RCC 7860 (cell line): ENCODE results near the gene PBRM1.
"Not testable (repeated sequence)": the region's sequence is repeated elsewhere in the genome, so short reads cannot be mapped to it uniquely, and the experiment has no call there.

ENCODE experiments used
- DNase-seq: peaks from one replicate; pipeline ENCODE4 v3.0.0-alpha.2; 2015; ENCODE audit warnings: low spot score
- FAIRE-seq: peaks from 2 replicates; lab custom pipeline; 2012; peaks lifted over from hg19 to GRCh38; lab: Jason Lieb, UNC

PBRM1 gene

DNA sequence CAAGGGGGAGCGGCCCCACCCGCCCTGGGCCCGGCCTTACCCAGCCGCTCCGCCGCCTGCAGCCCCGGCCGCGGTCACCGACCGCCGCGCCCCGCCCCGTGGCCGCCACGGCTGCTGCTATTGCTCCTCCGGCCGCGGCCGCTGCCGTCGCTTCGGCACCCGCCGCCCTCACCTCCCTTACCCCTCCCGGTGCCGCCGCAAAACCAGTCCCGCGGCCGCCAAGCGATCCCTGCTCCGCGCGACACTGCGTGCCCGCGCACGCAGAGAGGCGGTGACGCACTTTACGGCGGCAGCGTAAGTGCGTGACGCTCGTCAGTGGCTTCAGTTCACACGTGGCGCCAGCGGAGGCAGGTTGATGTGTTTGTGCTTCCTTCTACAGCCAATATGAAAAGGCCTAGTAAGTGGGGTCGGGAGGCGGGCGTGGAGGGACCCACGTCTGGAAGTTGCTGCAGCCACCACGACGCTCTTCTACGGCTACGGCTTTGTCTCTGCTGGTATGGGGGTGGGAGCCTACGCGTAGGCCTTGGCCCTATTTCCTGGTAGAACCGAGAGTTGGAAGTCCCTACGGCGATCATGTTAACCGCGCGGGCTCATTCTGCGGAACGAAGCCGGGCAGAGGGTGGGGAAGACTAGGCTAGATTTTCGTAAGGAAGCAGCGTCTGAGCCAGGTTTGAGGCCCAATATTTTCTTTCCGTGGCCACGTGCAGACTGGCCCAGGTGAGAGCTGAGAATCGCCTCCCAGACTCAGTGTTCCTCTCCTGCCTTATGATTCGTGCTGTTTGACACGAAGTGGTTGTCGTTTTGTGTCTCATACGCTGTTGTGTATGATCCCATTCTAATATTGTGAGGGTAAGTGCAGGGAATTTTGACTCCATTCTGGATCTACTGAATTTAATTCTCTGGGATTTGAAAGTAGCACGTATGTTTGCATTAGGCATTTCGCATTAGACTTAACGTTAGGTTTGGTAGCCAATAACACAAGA lies at the start of gene PBRM1, which contains the start of gene GNL3:
TSS of gene PBRM1 (minus strand) at position 205 of the 983 bp plus-strand sequence.
TSS of gene GNL3 (plus strand) at position 324 of the 983 bp plus-strand sequence. CDS start at position 385, 61 bp downstream.
- no peak for FAIRE-seq

DNA sequence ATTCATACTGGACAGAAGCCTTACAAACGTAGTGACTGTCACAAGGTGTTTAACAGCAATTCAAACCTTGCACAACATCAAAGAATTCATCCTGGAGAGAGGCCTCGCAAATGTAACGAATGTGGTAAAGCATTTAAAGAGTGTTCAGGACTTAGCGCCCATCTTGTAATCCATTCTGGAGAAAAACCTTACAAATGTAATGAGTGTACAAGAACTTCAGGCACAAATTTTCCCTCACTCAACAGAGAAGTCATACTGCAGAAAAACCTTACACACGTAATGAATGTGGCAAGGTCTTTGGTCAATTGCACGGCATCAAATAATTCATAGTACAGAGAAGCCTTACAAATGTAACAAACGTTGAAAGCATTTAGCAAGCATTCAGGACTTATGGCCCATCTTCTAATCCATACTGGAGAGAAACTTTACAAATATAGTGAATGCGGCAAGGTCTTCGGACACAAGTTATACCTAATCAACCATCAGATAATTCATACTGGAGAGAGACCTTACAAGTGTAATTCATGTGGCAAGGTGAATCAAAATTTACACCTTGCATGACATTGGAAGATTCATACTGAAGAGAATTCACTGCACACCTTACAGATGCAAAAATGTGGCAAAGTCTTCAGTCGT lies 47.7 kb upstream of the PBRM1 start:
- DNase-seq (no peak), FAIRE-seq (no peak)

More for the DNA sequence above, at the start of gene PBRM1, which contains the start of gene GNL3:
- peak; percentile 80 for DNase-seq

DNA sequence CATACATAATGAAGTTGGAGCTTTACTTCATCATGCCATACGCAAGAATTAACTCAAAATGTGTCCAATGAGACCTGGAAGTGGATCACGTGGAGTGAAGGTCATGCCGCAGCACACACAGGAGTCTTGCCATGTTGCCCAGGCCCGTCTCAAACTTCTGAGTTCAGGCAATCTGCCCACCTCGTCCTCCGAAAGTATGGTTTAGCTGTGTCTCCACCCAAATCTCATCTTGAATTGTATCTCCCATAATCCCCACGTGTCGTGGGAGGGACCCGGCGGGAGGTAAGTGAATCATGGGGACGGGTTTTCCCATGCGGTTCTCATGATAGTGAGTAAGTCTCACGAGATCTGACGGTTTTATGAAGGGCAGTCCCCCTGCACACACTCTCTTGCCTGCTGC lies 45.9 kb upstream of the PBRM1 start:
- FAIRE-seq, result no peak
- DNase-seq, result no peak

- DNase-seq (no peak), FAIRE-seq (no peak)
Measured at GRCh38 chr3:52730681-52731080, 45.0 kb upstream of the PBRM1 start.

DNA sequence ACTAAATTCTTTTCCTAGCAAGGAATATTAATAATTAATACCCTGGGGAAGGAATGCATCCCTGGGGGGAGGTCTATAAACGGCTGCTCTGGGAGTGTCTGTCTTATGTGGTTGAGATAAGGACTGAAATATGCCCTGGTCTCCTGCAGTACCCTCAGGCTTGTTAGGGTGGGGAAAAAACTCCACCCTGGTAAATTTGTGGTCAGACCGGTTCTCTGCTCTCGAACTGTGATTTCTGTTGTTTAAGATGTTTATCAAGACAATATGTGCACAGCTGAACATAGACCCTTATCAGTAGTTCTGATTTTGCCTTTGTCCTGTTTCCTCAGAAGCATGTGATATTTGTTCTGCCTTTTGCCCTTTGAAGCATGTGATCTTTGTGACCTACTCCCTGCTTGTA lies 43.0 kb upstream of the PBRM1 start:
- FAIRE-seq, DNase-seq: not testable (repeated sequence)

- DNase-seq, result no peak
- no peak for FAIRE-seq
Measured at GRCh38 chr3:52724511-52724910, 38.8 kb upstream of the PBRM1 start.

DNA sequence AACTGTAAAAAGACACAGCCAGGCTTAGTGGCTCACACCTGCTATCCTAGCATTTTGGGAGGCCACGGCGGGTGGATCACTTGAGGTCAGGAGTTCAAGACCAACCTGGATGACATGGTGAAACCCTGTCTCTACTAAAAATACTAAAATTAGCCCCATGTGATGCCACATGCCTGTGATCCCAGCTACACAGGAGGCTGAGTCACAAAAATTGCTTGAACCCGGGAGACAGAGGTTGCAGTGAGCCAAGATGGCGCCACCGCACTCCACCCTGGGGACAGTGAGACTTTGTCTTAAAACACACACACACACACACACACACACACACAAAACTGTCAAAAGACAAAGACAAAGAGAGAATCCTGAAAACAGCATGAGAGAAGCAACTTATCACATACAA lies 38.2 kb upstream of the PBRM1 start:
- DNase-seq (no peak), FAIRE-seq (no peak)

GRCh38 chr3:52722491-52722890 lies 36.8 kb upstream of the PBRM1 start:
- DNase-seq (no peak), FAIRE-seq (no peak)

DNA sequence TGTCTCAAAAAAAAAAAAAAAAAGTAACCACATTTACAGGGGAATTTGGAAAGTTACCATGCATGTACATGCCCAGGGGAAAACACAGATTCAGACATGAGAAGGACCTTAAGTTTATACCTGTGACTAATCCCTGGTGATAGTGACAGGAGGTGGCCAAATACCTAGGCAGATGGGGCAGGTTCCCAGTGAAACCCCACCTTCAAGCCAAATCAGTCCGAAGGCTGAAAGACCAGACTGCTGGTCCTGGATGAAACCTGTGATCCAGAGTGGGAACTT lies 36.0 kb upstream of the PBRM1 start:
- DNase-seq, result no peak
- FAIRE-seq, result no peak

DNA sequence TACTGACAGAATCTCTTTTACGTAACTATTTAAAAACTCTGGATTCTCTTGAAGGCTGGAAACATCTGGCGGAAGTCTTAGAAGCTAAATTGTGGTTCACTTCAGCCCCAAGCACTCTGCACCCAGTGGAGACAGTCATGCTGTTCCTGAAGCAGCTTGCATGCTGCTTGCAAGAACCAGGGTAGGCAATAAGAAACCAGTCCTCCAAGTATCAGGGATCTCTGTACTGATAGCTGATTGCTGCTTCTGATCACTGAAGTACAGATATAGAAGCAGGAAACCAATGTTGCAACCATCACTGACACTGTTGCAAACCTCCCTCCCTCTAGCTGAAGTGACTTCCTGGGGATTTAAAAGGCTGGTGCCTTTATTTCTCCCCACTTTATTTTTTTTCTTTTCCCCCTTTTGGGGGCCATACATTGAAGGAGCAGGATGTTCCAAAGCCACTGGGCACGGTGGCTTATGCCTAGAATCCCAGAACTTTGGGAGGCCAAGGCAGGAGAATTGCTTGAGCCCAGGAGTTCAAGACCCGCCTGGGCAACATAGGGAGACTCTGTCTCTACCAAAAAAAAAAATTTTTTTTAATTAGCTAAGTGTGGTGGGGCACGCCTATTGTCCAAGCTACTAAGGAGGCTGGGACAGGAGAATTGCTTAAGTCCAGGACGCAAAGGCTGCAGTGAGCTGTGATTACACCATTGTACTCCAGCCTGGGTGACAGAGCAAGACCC lies 35.5 kb upstream of the PBRM1 start:
- DNase-seq (no peak), FAIRE-seq (no peak)

DNA sequence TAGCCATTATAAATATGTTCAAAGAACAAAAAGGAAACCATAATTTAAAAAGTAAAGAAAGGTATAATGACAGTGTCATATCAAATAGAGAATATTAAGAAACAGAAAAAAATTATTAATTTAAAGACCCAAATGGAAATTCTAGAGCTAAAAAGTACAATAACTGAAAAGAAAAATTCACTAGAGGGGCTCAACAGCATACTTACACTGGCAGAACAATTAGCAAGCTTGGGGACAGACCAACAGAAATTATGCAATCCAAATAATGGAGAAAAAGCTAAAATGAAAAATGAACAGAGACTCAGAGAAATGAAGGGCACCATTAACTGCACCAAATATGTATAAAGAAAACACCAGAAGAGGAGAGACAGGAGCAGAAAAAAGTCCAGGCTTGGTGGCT lies 33.9 kb upstream of the PBRM1 start:
- no peak for FAIRE-seq
- no peak for DNase-seq

DNA sequence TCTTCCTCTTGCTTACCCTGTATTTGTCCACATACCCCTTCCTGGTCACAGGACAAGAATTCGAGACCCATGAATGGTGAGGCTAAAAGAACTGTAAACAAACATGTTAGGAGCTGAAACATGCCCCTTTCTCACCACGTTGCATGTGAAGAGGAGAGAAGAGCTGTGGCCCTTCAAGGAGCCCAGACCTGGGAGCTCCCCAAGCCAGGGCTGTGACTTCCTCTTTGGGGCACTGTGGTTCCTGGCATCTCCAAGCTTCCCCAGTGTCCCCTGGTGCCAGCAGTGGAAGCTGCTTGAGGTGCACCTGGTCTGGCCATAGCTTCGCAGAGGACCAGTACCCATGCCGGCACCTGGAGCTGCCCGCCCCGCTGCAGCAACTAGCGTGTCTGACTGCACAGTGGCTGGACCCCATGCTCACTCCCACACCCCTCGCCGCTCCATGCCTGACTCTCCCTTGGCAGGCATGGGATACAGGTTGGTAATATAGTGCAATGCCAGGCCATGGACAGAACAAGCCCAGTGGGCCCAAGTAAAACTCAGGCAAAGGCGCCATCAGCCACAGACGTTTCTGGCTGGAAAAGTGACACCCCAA lies 30.1 kb upstream of the PBRM1 start:
- no peak for FAIRE-seq
- no peak for DNase-seq

- DNase-seq (no peak), FAIRE-seq (no peak)
Measured at GRCh38 chr3:52714335-52715302, 28.9 kb upstream of the PBRM1 start.

DNA sequence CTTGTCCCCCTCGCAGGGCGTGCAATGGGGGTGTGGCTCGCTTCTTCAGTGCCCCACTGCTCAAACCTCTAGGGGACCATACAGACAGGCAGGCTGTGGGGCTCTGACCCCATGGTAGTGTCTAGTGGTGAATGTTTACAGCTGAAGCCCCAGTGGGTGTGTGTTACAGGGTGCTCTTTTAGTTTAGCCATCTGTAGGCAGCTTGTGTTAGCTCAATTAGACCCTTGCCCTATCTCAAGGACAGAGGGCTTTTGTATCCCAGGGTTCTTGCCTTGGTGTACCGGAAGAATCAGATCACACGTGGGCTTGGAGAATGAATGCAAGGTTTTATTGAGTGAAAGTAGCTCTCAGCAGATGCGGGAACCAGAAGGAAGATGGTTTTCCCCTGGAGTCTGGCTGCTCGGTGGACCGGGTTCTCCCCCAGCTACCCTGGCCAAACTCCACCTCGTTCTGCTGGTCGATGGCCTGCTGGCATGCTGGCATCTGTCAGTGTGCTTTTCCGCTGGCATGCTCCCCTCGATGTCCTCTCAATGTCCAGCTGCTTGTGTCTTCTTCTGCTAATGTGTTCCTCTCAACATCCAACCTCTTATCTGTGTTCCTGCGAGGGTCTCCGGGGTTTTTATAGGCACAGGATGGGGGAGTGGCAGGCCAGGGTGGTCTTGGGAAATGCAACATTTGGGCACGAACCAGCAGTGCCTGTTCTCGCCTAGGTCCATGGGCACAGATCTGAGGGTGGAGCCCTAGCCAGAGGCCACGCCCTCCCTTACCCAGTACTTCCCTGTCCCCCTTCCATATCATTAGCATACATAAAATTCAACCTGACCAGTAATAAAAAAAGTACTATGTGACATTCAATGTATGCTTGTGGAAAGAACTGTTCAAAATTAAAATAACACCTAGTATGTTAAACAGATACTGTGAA lies 26.8 kb upstream of the PBRM1 start:
- FAIRE-seq, result no peak
- no peak for DNase-seq

- FAIRE-seq (no peak), DNase-seq (no peak)
Measured at GRCh38 chr3:52710512-52710911, 24.8 kb upstream of the PBRM1 start.

- FAIRE-seq (no peak), DNase-seq (no peak)
Measured at GRCh38 chr3:52707585-52707984, 21.9 kb upstream of the PBRM1 start.

GRCh38 chr3:52705688-52706686 lies 20.3 kb upstream of the PBRM1 start, which contains the start of the genes GLT8D1 and SPCS1:
TSS of gene GLT8D1 (minus strand) at chr3:52705791. CDS start at chr3:52700460, 5,331 bp downstream.
TSS of gene SPCS1 (plus strand) at chr3:52706106. CDS start at chr3:52706247, 141 bp downstream.
- FAIRE-seq, result no peak
- DNase-seq, result peak; percentile 61

- FAIRE-seq (no peak), DNase-seq (no peak)
Measured at GRCh38 chr3:52705438-52705687, 19.6 kb upstream of the PBRM1 start.
